Hematopoietic multipotent progenitor cell treated with erythropoietin and hydrocortisone succinate and interleukin-3 and kit ligand, for 15 days (in vitro differentiated cells): ENCODE measurements around the gene PGK1.
"Not testable (repeated sequence)": the region's sequence is repeated elsewhere in the genome, so short reads cannot be mapped to it uniquely, and the experiment has no call there.

Experiments
- DNase-seq: peaks from one replicate; pipeline ENCODE4 v3.0.0-alpha.2; 2015; ENCODE audit warnings: low spot score

Gene PGK1

DNA sequence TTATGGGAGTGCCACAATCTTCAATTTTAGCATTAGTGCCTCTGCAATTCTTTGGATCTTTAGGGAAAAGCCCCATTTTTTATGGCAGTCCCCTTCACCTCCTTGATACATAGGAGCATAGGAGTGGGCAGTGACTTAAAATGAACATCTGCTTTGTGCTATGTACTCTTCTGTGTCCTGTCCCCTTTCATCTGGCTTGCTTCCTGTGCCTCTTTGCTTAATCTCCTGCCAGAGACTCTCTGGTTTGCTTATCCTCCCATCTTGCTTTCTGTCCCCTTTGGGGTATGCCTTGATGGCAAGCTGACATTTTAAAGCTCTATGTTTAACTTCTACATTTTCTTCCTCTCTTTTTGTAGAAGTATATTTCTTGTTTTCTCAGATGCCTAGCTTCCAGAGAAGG lies 12.3 kb downstream of the PGK1 start:
- DNase-seq = no peak

GRCh38 chrX:78116766-78117165 lies 12.7 kb downstream of the PGK1 start:
- DNase-seq = no peak

GRCh38 chrX:78118628-78119027 lies 14.6 kb downstream of the PGK1 start:
- no peak for DNase-seq

- DNase-seq = no peak
Observed at GRCh38 chrX:78119521-78120227, 15.6 kb downstream of the PGK1 start.

- DNase-seq = no peak
Observed at GRCh38 chrX:78123190-78123589, 19.1 kb downstream of the PGK1 start.

- no peak for DNase-seq
Observed at GRCh38 chrX:78124307-78124706, 20.3 kb downstream of the PGK1 start.

GRCh38 chrX:78125148-78125547 lies 21.1 kb downstream of the PGK1 start:
- no peak for DNase-seq

DNA sequence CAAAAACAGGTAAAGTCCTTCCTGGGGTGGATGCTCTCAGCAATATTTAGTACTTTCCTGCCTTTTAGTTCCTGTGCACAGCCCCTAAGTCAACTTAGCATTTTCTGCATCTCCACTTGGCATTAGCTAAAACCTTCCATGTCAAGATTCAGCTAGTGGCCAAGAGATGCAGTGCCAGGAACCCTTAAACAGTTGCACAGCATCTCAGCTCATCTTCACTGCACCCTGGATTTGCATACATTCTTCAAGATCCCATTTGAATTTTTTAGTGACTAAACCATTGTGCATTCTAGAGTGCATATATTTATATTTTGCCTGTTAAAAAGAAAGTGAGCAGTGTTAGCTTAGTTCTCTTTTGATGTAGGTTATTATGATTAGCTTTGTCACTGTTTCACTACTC lies 21.7 kb downstream of the PGK1 start:
- not testable (repeated sequence) for DNase-seq

DNA sequence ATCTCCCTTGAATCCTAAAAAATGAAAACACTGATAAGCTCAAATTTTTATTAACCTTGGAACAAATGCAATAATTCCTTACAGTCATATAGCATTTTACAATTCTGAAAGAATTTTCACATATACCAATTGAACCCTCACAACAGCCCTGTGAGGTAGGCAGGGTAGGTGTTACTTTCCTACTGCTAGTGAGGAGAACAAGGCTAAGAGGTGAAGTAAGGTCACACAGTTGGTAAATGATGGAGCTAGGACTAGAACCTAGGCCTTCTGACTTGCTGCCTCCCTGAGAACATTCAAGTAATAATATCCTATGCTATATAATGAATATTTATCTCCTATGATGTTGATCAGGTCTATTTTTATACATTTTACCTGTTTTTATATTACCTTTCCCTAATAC lies 25.7 kb downstream of the PGK1 start:
- no peak for DNase-seq

- DNase-seq = no peak
Observed at GRCh38 chrX:78130396-78130795, 26.3 kb downstream of the PGK1 start.

GRCh38 chrX:78131117-78131516 lies 27.1 kb downstream of the PGK1 start:
- DNase-seq = no peak

GRCh38 chrX:78133238-78133960 lies 29.4 kb downstream of the PGK1 start:
- DNase-seq = no peak

GRCh38 chrX:78139160-78140123 lies 35.4 kb downstream of the PGK1 start, which contains the start of gene TAF9B:
Gene TAF9B, minus strand, starts transcription at chrX:78139650. Its CDS starts 39 bp downstream, at chrX:78139611.
- peak; percentile 76 for DNase-seq

DNA sequence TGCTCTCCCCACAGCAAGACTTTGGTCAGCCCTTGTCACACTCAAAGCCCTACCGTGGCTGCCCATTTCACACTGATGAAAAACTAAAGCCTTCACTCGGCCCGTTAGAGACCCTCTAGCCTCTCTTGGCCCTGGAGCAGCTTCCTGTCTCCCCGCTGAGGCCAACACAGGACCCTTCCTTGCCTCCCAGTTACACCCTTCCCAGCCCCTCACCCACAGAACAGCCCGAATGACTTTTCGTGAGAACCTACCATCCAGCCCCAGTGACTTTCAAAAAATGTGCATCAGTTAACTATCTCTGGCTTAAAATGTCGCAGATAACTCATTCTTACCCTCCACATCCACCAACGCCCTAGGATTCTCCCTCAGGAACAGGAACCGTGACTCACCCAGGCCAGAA lies 36.2 kb downstream of the PGK1 start:
- DNase-seq = no peak

DNA sequence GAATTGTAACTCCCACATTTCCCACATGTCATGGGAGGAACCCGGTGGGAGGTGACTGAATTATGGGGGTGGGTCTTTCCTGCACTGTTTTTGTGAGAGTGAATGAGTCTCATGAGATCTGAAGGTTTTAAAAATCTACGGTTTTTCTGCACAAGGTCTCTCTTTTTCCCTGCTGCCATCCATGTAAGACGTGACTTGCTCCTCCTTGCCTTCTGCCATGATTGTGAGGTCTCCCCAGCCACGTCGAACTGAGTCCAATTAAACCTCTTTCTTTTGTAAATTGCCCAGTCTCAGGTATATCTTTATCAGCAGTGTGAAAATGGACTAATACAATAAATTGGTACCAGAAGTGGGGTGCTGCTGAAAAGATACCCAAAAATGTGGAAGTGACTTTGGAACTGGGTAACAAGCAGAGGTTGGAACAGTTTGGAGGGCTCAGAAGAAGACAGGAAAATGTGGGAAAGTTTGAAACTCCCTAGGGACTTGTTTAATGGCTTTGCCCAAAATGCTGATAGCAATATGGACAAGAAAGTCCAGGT lies 43.0 kb downstream of the PGK1 start:
- DNase-seq = not testable (repeated sequence)

- not testable (repeated sequence) for DNase-seq
Observed at GRCh38 chrX:78157373-78157772, 53.3 kb downstream of the PGK1 start.

GRCh38 chrX:78157846-78158245 lies 53.8 kb downstream of the PGK1 start:
- DNase-seq = not testable (repeated sequence)

DNA sequence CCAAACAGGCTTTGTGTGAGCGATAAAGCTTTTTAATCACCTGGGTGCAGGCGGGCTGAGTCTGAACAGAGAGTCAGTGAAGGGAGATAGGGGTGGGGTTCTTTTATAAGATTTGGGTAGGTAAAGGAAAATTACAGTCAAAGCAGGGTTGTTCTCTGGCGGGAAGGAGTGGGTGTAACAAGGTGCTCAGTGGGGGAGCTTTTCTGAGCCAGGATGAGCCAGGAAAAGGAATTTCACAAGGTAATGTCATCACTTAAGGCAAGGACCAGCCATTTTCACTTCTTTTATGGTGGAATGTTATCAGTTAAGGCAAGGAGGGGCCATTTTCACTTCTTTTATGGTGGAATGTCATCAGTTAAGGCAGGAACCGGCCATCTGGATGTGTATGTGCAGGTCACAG lies 56.7 kb downstream of the PGK1 start:
- not testable (repeated sequence) for DNase-seq

DNA sequence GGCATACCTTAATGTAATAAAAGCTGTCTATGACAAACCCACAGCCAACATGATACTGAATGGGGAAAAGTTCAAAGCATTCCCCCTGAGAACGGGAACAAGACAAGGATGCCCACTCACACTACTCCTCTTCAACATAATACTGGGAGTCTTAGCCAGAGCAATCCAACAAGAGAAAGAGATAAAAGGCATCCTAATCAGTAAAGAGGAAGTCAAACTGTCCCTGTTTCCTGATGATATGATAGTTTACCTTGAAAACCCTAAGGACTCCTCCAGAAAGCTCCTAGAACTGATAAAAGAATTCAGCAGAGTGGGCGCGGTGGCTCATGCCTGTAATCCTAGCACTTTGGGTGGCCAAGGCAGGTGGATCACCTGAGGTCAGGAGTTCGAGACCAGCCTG lies 59.1 kb downstream of the PGK1 start:
- not testable (repeated sequence) for DNase-seq

- DNase-seq = no peak
Observed at GRCh38 chrX:78165425-78165824, 61.4 kb downstream of the PGK1 start.

DNA sequence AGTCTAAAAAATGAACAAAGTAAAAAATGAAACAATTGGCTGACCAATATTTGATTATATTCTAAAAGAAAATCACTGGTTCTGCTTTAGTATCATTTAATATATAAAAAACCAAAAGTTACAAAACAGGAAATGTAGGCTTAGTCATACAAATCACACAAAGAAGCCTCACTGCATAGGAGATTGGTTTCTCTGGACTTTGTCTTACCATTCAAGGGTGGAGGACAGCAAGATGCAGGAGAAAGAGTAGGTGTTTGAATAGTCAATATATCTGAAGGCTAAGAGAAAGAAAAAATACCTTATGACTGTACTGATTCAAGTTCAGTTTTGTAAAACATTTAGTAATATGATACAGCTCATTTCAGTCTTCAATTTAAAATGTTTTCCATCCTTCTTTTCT lies 64.0 kb downstream of the PGK1 start:
- DNase-seq = no peak
